MCF 10A (cell line): ENCODE measurements around the gene VASH1. TPM values are rescaled to one million over a fixed set of nuclear protein-coding genes. Genes with fewer than 3 reads are reported as not detected.

Experiments used
- BruUV-seq: library from RNA; stranded (reverse); fragments of 400-500 nt; replicated peaks from 2 replicates; lab custom pipeline; 2021; lab: Mats Ljungman, UMichigan
- CTCF ChIA-PET: fragments of 300-600 bp; sonication (Branson Sonifier 250); formaldehyde crosslinking; extraction: SDS; loops from one replicate; lab custom pipeline; 2021; ENCODE audit warnings: antibody characterized with exemption, inconsistent platforms; lab: Yijun Ruan, JAX
- POLR2A ChIA-PET: fragments of 300-600, 350-650 bp; sonication (Branson Sonifier 250); formaldehyde crosslinking; extraction: SDS; loops from one replicate; lab custom pipeline; 2020; ENCODE audit warnings: antibody characterized with exemption, inconsistent platforms; lab: Yijun Ruan, JAX
- DNase-seq: peaks from one replicate; pipeline ENCODE4 v3.0.0-alpha.2; 2018; ENCODE audit not compliant: unreplicated experiment
- H3K27ac Mint-ChIP-seq: one replicate; pipeline ENCODE4 v1.8.0; 2022; ENCODE audit warnings: mild to moderate bottlenecking, low read depth, mixed read lengths; ENCODE audit not compliant: unreplicated experiment
- H3K27me3 Mint-ChIP-seq: one replicate; pipeline ENCODE4 v1.8.0; 2022; ENCODE audit warnings: mixed read lengths; ENCODE audit not compliant: insufficient read depth, unreplicated experiment
- H3K36me3 Mint-ChIP-seq: one replicate; pipeline ENCODE4 v1.8.0; 2022; ENCODE audit warnings: mild to moderate bottlenecking, moderate library complexity, mixed read lengths; ENCODE audit not compliant: insufficient read depth, unreplicated experiment
- H3K4me1 Mint-ChIP-seq: one replicate; pipeline ENCODE4 v1.8.0; 2022; ENCODE audit warnings: mixed read lengths; ENCODE audit not compliant: insufficient read depth, unreplicated experiment
- H3K4me3 Mint-ChIP-seq: one replicate; pipeline ENCODE4 v1.8.0; 2022; ENCODE audit warnings: mild to moderate bottlenecking, moderate library complexity, mixed read lengths; ENCODE audit not compliant: unreplicated experiment
- H3K9me3 Mint-ChIP-seq: one replicate; pipeline ENCODE4 v1.8.0; 2022; ENCODE audit warnings: mixed read lengths; ENCODE audit not compliant: unreplicated experiment
- intact Hi-C: fragments of 100-400 bp; cut with micrococcal nuclease; formaldehyde crosslinking; loops from 2 replicates; pipeline ENCODE4 v1.14.1; 2022
- total RNA-seq: library from RNA; stranded (reverse); gene quantifications from 2 replicates; pipeline ENCODE4 v1.2.3, GENCODE V29; 2022
- TF ChIP-seq, protein P1 (sequence below): fragments of 200-600 bp; IDR thresholded peaks from one replicate; pipeline ENCODE4 v1.8.0; 2022; ENCODE audit warnings: antibody characterized with exemption, mild to moderate bottlenecking; ENCODE audit not compliant: unreplicated experiment

Gene VASH1
- total RNA-seq, 1 experiment from 2014 or later, result 0.35 TPM

DNA sequence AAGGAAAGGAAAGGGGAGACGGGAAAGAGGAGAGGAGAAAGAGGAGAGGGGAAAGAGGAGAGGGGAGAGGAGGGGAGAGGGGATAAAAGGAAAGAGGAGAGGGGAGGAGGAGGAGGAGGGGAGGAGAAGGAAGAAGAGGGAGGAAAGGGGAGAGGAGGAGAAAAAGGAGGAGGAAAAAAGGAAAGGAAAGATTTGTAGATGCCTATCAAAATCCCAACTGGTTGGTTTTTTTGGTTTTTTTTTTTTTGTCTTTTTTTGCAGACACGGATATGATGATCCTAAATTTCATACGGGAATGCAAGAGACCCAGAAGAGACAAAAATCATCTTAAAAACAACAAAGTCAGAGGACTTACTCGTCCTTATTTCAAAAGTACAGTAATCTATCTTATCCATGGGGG lies 32.1 kb downstream of the VASH1 start:
- no peak for DNase-seq
- H3K36me3 Mint-ChIP-seq, result peaks cover 55% of the 10 kb centered on the region
- TF ChIP-seq, protein P1, sequence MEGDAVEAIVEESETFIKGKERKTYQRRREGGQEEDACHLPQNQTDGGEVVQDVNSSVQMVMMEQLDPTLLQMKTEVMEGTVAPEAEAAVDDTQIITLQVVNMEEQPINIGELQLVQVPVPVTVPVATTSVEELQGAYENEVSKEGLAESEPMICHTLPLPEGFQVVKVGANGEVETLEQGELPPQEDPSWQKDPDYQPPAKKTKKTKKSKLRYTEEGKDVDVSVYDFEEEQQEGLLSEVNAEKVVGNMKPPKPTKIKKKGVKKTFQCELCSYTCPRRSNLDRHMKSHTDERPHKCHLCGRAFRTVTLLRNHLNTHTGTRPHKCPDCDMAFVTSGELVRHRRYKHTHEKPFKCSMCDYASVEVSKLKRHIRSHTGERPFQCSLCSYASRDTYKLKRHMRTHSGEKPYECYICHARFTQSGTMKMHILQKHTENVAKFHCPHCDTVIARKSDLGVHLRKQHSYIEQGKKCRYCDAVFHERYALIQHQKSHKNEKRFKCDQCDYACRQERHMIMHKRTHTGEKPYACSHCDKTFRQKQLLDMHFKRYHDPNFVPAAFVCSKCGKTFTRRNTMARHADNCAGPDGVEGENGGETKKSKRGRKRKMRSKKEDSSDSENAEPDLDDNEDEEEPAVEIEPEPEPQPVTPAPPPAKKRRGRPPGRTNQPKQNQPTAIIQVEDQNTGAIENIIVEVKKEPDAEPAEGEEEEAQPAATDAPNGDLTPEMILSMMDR, result no peak
- no peaks in the 10 kb centered on the region for H3K9me3 Mint-ChIP-seq
- ChIA-PET POLR2A (no interaction called here), CTCF (no interaction called here)
- H3K27me3 Mint-ChIP-seq, result no peaks in the 10 kb centered on the region
- H3K4me1 Mint-ChIP-seq, result no peaks in the 10 kb centered on the region
- H3K4me3 Mint-ChIP-seq, result no peak overlapping the region
- BruUV-seq, result no TSS peak
- intact Hi-C loops, result no loop called here
- no peak overlapping the region for H3K27ac Mint-ChIP-seq

- CTCF ChIA-PET, result no interaction called here
- DNase-seq, result no peak
- Mint-ChIP-seq H3K4me1 (no peaks in the 10 kb centered on the region), H3K27me3 (no peaks in the 10 kb centered on the region), H3K36me3 (peaks cover 55% of the 10 kb centered on the region), H3K27ac (no peak overlapping the region), H3K4me3 (no peak overlapping the region), H3K9me3 (no peaks in the 10 kb centered on the region)
- intact Hi-C loops, result no loop called here
- BruUV-seq, result no TSS peak
- TF ChIP-seq, protein P1, result no peak
- POLR2A ChIA-PET, result no interaction called here
Measured at GRCh38 chr14:76793956-76794355, 32.7 kb downstream of the VASH1 start.

GRCh38 chr14:76806446-76806845 lies 45.2 kb downstream of the VASH1 start:
- H3K27me3 Mint-ChIP-seq, result no peaks in the 10 kb centered on the region
- H3K4me3 Mint-ChIP-seq, result no peak overlapping the region
- H3K4me1 Mint-ChIP-seq, result peaks cover 11% of the 10 kb centered on the region
- no TSS peak for BruUV-seq
- TF ChIP-seq, protein P1, result no peak
- peaks cover 49% of the 10 kb centered on the region for H3K36me3 Mint-ChIP-seq
- H3K9me3 Mint-ChIP-seq, result no peaks in the 10 kb centered on the region
- ChIA-PET CTCF (interaction anchor here (0.6 to 2.7 kb wide), 4 partner anchors 27 to 531 kb away, joined by 3 to 20 read pairs (median 3); no protein-coding TSS in a partner anchor), POLR2A (interaction anchor here (0.6 to 1.1 kb wide), 3 partner anchors 22 to 821 kb away, joined by 3 read pairs; partner anchors contain the start of gene IFT43)
- intact Hi-C loops, result no loop called here
- H3K27ac Mint-ChIP-seq, result no peak overlapping the region
- no peak for DNase-seq

- peaks cover 14% of the 10 kb centered on the region for H3K4me1 Mint-ChIP-seq
- ChIA-PET POLR2A (no interaction called here), CTCF (interaction anchor here (0.6 to 2.7 kb wide), 3 partner anchors 23 to 407 kb away, joined by 4 to 20 read pairs (median 4); no protein-coding TSS in a partner anchor)
- BruUV-seq, result no TSS peak
- H3K4me3 Mint-ChIP-seq, result no peak overlapping the region
- intact Hi-C loops, result no loop called here
- peaks cover 35% of the 10 kb centered on the region for H3K36me3 Mint-ChIP-seq
- H3K27ac Mint-ChIP-seq, result no peak overlapping the region
- H3K9me3 Mint-ChIP-seq, result no peaks in the 10 kb centered on the region
- no peaks in the 10 kb centered on the region for H3K27me3 Mint-ChIP-seq
- no peak for DNase-seq
- TF ChIP-seq, protein P1, result no peak
Measured at GRCh38 chr14:76808011-76808410, 46.7 kb downstream of the VASH1 start.
